H1 (cell line): ENCODE data around the gene ANKRD11.
"Not testable (repeated sequence)": the region's sequence is repeated elsewhere in the genome, so short reads cannot be mapped to it uniquely, and the experiment has no call there.

Experiments
- CTCF ChIP-seq, 3 experiments: IDR thresholded peaks; 1 replicate in 2 of 3; 2 replicates in 1 of 3; pipeline versions ENCODE4 v1.5.1 to v1.6.1; 2011; ENCODE audit warnings: low read length in 3 of 3, mild to moderate bottlenecking in 3 of 3, inconsistent platforms in 2 of 3, low read depth in 1 of 3, moderate library complexity in 1 of 3; ENCODE audit not compliant: insufficient read depth in 1 of 3; ENCODE audit errors: control extremely low read depth in 1 of 3
- KDM1A ChIP-seq: fragments of 200-600, 300-600 bp; sonication (generic); IDR thresholded peaks from 2 replicates; pipeline ENCODE4 v1.7.1; 2016; ENCODE audit warnings: mild to moderate bottlenecking, low read length, borderline replicate concordance
- POLR2AphosphoS5 ChIP-seq: IDR thresholded peaks from 2 replicates; pipeline ENCODE4 v1.6.1; 2011; ENCODE audit warnings: low read depth, low read length
- RFX5 ChIP-seq: IDR thresholded peaks from 2 replicates; pipeline ENCODE4 v1.6.1; 2011; ENCODE audit warnings: low read depth, low read length, improper control_type of control experiment, borderline replicate concordance

GRCh38 chr16:89259901-89260300 lies 230.5 kb downstream of the ANKRD11 start:
- TF ChIP-seq POLR2AphosphoS5; CTCF (IDR thresholded peaks at IDR 0.05; ENCODE audit: control extremely low read depth in 1 of 3, insufficient read depth in 1 of 3, low read depth in 1 of 3, low read length in 3 of 3); KDM1A; RFX5: not testable (repeated sequence)
